CD14-positive monocyte (primary cell): ENCODE measurements around the gene COPS9. TPM values are rescaled to one million over a fixed set of nuclear protein-coding genes. Genes with fewer than 3 reads are reported as not detected.

Experiments
- DNase-seq, 3 donors: peaks; one replicate each; pipeline ENCODE4 v3.0.0-alpha.2; 2011 to 2022
- H2AFZ ChIP-seq: 2 replicates; pipeline ENCODE4 v1.6.0; 2012; ENCODE audit warnings: mild to moderate bottlenecking, low read depth, low read length, inconsistent platforms; ENCODE audit not compliant: insufficient read depth, poor library complexity, severe bottlenecking
- H3K27ac ChIP-seq, 2 donors: 1 replicate in 1 of 2; 2 replicates in 1 of 2; pipeline ENCODE4 v1.5.1; 2012 to 2013; ENCODE audit warnings: low read length in 2 of 2, control low read depth in 1 of 2, inconsistent platforms in 1 of 2, low read depth in 1 of 2, mild to moderate bottlenecking in 1 of 2
- H3K27me3 ChIP-seq, 2 donors: one replicate each; pipeline versions ENCODE4 v1.6.0 to v1.6.1; 2011 to 2013; ENCODE audit warnings: low read length in 2 of 2; ENCODE audit not compliant: control insufficient read depth in 2 of 2, insufficient read depth in 2 of 2
- H3K36me3 ChIP-seq, 2 donors: replicated peaks in 1 of 2; 1 replicate in 1 of 2; 2 replicates in 1 of 2; pipeline versions ENCODE4 v1.5.1 to v1.6.1; 2012 to 2013; ENCODE audit warnings: low read length in 2 of 2, control low read depth in 1 of 2, inconsistent platforms in 1 of 2, mild to moderate bottlenecking in 1 of 2; ENCODE audit not compliant: insufficient read depth in 2 of 2, control insufficient read depth in 1 of 2
- H3K4me1 ChIP-seq, 2 donors: 1 replicate in 1 of 2; 2 replicates in 1 of 2; pipeline versions ENCODE4 v1.5.1 to v1.6.1; 2012 to 2013; ENCODE audit warnings: low read length in 2 of 2, control low read depth in 1 of 2, inconsistent platforms in 1 of 2, mild to moderate bottlenecking in 1 of 2, moderate library complexity in 1 of 2; ENCODE audit not compliant: insufficient read depth in 2 of 2, control insufficient read depth in 1 of 2
- H3K4me2 ChIP-seq: replicated peaks from 2 replicates; pipeline ENCODE3; 2012; ENCODE audit warnings: low read length, moderate library complexity, mild to moderate bottlenecking; ENCODE audit not compliant: poor library complexity, severe bottlenecking; ENCODE audit errors: extremely low read depth
- H3K4me3 ChIP-seq, 3 experiments: fragments of 200-600 bp in 1 of 3; sonication (generic) in 1 of 3; replicated peaks in 1 of 3; 1 replicate in 2 of 3; 2 replicates in 1 of 3; pipeline ENCODE4 v1.5.1; 2011 to 2013; ENCODE audit warnings: low read length in 3 of 3, mild to moderate bottlenecking in 3 of 3, control low read depth in 2 of 3, low read depth in 2 of 3, inconsistent platforms in 1 of 3, moderate library complexity in 1 of 3
- H3K79me2 ChIP-seq: 2 replicates; pipeline ENCODE4 v1.6.0; 2012; ENCODE audit warnings: mild to moderate bottlenecking, control low read depth, inconsistent platforms, low read length, moderate library complexity; ENCODE audit not compliant: insufficient read depth
- H3K9ac ChIP-seq: 2 replicates; pipeline ENCODE4 v1.6.0; 2017; ENCODE audit warnings: low read length, mild to moderate bottlenecking; ENCODE audit not compliant: insufficient read depth, poor library complexity, severe bottlenecking
- H3K9me3 ChIP-seq, 2 donors: replicated peaks in 1 of 2; 1 replicate in 1 of 2; 2 replicates in 1 of 2; pipeline versions ENCODE4 v1.5.1 to v1.6.1; 2012 to 2013; ENCODE audit warnings: low read length in 2 of 2, control low read depth in 1 of 2; ENCODE audit not compliant: control insufficient read depth in 1 of 2, insufficient read depth in 1 of 2
- H4K20me1 ChIP-seq: 2 replicates; pipeline ENCODE4 v1.6.0; 2012; ENCODE audit warnings: mild to moderate bottlenecking, low read length, control low read depth, moderate library complexity; ENCODE audit not compliant: insufficient read depth
- H3K27ac Mint-ChIP-seq, 7 donors: one replicate each; pipeline ENCODE4 v1.8.0; 2020; ENCODE audit warnings: mild to moderate bottlenecking in 7 of 7, mixed read lengths in 7 of 7, moderate library complexity in 6 of 7, inconsistent platforms in 2 of 7
- H3K27me3 Mint-ChIP-seq, 3 donors: one replicate each; pipeline ENCODE4 v1.8.0; 2021 to 2022; ENCODE audit warnings: low read depth in 3 of 3, mild to moderate bottlenecking in 3 of 3, mixed read lengths in 3 of 3, moderate library complexity in 3 of 3, inconsistent platforms in 1 of 3
- H3K36me3 Mint-ChIP-seq, 2 donors: one replicate each; pipeline ENCODE4 v1.8.0; 2020; ENCODE audit warnings: mixed read lengths in 2 of 2, inconsistent platforms in 1 of 2, mild to moderate bottlenecking in 1 of 2
- H3K4me1 Mint-ChIP-seq: one replicate; pipeline ENCODE4 v1.8.0; 2020; ENCODE audit warnings: mild to moderate bottlenecking, mixed read lengths
- H3K4me3 Mint-ChIP-seq, 2 donors: one replicate each; pipeline ENCODE4 v1.8.0; 2020; ENCODE audit warnings: mild to moderate bottlenecking in 2 of 2, mixed read lengths in 2 of 2, moderate library complexity in 1 of 2
- H3K9me3 Mint-ChIP-seq, 7 donors: one replicate each; pipeline ENCODE4 v1.8.0; 2020 to 2022; ENCODE audit warnings: mixed read lengths in 7 of 7, mild to moderate bottlenecking in 6 of 7, moderate library complexity in 6 of 7, inconsistent platforms in 2 of 7
- CTCF ChIP-seq: fragments of 200-600 bp; IDR thresholded peaks from one replicate; pipeline ENCODE4 v1.8.0; 2022; ENCODE audit warnings: antibody characterized with exemption, mild to moderate bottlenecking
- WGBS: methylation state at CpG from one replicate; pipeline ENCODE4 v1.1.5; 2013; ENCODE audit warnings: missing lambda C conversion rate; ENCODE audit not compliant: insufficient coverage; 5-methylcytosine and 5-hydroxymethylcytosine counted together
- intact Hi-C, 2 donors: fragments of 100-400 bp; cut with micrococcal nuclease; formaldehyde crosslinking; loops; one replicate each; pipeline versions ENCODE4 v1.15.0 to v1.15.1; 2023
- polyA plus RNA-seq, 3 donors: library from polyadenylated mRNA; depleted of rRNA in 1 of 3; unstranded in 2 of 3; stranded (reverse) in 1 of 3; fragments of 300-500 nt in 2 of 3; fragments of >200 nt in 1 of 3; fragmentation: Illumina TruSeq in 2 of 3; gene quantifications; 1 replicate in 2 of 3; 2 replicates in 1 of 3; pipeline ENCODE4 v1.2.3, GENCODE V29; 2012 to 2021

Gene COPS9
- polyA plus RNA-seq, 3 donors, result 123 to 300 (median 268) TPM

DNA sequence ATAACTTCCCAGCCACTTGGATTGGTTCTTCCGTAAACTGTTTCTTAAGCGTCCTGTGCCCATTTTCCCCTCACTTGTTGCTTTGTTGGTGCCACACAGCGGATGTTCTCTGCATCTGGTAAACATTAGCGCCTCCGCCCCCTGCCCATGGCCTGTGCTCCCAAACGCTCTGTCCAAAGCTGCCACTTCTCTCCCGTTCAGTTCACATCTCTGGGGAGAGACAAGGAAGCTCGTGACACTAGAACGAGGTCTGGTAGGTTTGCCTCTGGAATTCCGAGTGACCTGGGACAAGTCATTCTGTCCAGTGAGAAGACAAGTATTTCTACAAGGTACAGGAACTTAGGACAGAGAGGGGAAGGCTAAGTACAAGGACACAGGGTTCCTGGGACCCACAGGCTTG lies 9.4 kb downstream of the COPS9 start:
- intact Hi-C loops, result no loop called here
- Histone ChIP-seq H3K27ac (no peak overlapping the region), H3K36me3 (peaks cover 42 to 60% of the 10 kb centered on the region in 2 donors), H3K9ac (no peak overlapping the region), H3K9me3 (no peaks in the 10 kb centered on the region), H3K79me2 (no peaks in the 10 kb centered on the region), H3K27me3 (no peaks in the 10 kb centered on the region), H4K20me1 (no peaks in the 10 kb centered on the region), H3K4me1 (no peaks in the 10 kb centered on the region), H3K4me3 (no peak overlapping the region), H3K4me2 (no peak overlapping the region), H2AFZ (no peak overlapping the region)
- Mint-ChIP-seq H3K9me3 (peaks cover 0 to 2% (median 0%) of the 10 kb centered on the region in 7 donors), H3K27me3 (peaks cover 0 to under 1% (median 0%) of the 10 kb centered on the region in 3 donors), H3K27ac (no peak overlapping the region), H3K36me3 (peaks cover 48 to 51% of the 10 kb centered on the region in 2 donors), H3K4me1 (no peaks in the 10 kb centered on the region), H3K4me3 (no peak overlapping the region)
- no peak for TF ChIP-seq CTCF
- no peak for DNase-seq
- over 99% methylated on average over 10 of the region's 10 CpGs for WGBS

DNA sequence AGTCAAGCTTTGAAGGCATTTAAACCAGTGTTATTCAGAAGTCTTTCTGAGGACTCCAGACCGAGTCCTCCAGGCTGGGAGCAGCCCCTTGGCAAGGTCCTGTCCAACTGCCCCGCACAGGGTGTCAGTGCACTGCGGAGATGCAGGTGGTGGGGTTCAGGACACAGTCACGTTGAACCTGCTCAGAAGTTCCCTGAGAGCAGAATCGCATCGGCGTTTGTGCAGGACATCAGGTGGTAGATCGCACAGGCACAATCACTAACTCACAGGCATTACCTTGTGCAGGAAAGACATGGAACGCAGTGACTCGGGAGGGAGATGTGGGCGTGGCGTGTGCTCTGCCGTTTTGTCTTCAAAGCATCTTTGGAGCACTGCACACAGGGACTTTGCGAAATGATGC lies 10.4 kb downstream of the COPS9 start:
- TF ChIP-seq CTCF, result no peak

More for the DNA sequence above, 10.4 kb downstream of the COPS9 start:
- DNase-seq, result no peak
- peaks cover 32 to 50% of the 10 kb centered on the region in 2 donors for H3K36me3 ChIP-seq
- H3K27me3 Mint-ChIP-seq, result peaks cover 0 to 3% (median 0%) of the 10 kb centered on the region in 3 donors
- no peaks in the 10 kb centered on the region for H3K9me3 ChIP-seq
- peaks cover 39 to 42% of the 10 kb centered on the region in 2 donors for H3K36me3 Mint-ChIP-seq
- no peak overlapping the region for H3K4me2 ChIP-seq
- H3K27ac Mint-ChIP-seq, result peak overlapping the region in 1 of 7 donors; percentile 12
- no peaks in the 10 kb centered on the region for H3K4me1 ChIP-seq
- no peaks in the 10 kb centered on the region for H3K4me1 Mint-ChIP-seq
- H2AFZ ChIP-seq, result no peak overlapping the region
- H3K79me2 ChIP-seq, result no peaks in the 10 kb centered on the region
- no peak overlapping the region for H3K4me3 Mint-ChIP-seq
- no peaks in the 10 kb centered on the region for H4K20me1 ChIP-seq
- H3K9me3 Mint-ChIP-seq, result peaks cover 0 to 2% (median 0%) of the 10 kb centered on the region in 7 donors
- WGBS, result 95% methylated on average over 14 of the region's 14 CpGs
- H3K27me3 ChIP-seq, result no peaks in the 10 kb centered on the region
- intact Hi-C loops, result no loop called here
- H3K27ac ChIP-seq, result no peak overlapping the region
- H3K4me3 ChIP-seq, result no peak overlapping the region
- H3K9ac ChIP-seq, result no peak overlapping the region
